HG03469 (cell line): Measurements from ENCODE around the gene TUBA8.
"Not testable (repeated sequence)": the region's sequence is repeated elsewhere in the genome, so short reads cannot be mapped to it uniquely, and the experiment has no call there.

ENCODE experiments used
- ATAC-seq: cut with Tn5 transposase; IDR thresholded peaks from one replicate; pipeline ENCODE4 v1.9.1; 2021; ENCODE audit warnings: mild to moderate bottlenecking, moderate library complexity, moderate number of reproducible peaks; ENCODE audit not compliant: unreplicated experiment

Gene TUBA8

DNA sequence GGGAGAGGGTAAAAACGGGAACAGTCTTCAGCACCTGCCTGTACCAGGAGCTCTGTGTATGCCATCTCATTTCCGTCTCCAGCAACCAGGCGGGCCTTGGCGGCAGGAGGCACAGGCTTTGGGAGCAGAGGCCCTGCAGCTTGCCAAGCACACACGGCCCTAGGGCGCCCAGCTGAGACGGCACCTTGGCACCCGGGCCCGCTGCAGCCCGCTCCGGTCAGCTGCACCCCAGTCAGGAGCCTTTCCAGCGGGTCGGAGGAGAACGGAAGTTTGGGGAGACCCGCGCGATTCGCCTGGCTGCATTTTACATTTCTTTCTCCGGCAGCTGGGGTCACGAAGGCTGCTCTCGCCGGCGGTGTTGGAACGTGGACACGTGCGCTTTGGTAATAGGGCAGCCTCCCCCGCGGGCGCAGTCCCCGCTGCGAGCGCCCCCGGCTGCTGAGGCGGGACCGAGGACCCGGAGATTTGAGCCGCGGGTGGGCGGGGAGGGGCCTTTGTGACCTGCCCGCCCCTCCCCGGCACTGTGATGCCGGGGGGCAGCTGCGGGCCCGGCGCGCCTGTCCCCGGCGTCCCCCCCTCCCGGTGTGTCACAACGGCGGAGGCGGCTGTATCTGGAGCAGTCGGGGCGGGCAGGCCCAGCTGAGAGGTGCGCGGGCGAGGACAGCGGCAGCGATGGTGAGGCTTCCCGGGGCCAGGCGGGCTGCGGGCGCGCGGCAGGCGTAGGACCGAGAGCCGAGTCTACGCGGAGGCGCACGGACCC, at the start of gene TUBA8:
Gene TUBA8 (plus strand): TSS at position 616 of the 760 bp plus-strand sequence. CDS start 57 bp downstream, at position 673.
- ATAC-seq, result no peak

DNA sequence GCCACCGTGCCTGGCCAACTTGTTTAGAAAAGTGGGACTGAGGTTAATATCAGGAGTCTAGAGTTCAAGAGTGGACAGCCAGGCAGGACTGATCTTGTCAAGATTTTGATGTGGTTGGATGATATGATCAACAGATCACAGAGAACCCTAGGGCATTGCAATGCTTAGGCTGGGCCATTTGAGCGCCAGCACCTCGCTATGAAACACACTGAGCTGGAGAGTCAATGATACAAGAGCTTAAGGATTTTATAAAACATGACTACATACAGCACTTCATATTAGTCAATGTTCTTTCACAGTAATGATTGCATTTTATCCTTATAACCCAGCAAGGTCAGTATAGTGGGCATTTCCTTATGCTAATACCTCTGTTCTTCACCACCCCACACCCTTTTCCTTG, 48.2 kb upstream of the TUBA8 start:
- no peak for ATAC-seq

DNA sequence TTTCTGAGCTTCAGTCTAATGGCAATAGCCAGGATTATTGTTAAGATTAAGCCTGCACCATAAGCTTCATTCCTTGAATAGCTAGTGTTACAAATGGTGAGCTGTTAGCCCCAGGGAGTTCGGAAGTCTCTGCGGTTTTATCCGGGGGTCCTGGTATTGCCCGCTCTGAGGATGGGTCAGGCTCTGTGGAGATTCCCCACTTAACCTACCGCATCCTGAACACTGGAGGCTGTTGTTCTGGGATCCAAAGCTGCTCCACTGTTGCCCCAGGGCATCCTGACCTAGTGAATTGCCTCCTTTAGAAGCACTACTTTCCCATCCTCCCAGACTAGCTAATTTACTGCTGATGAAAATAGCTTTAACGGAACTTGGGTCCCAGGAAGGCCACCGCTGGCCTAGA, 47.3 kb upstream of the TUBA8 start:
- no peak for ATAC-seq

DNA sequence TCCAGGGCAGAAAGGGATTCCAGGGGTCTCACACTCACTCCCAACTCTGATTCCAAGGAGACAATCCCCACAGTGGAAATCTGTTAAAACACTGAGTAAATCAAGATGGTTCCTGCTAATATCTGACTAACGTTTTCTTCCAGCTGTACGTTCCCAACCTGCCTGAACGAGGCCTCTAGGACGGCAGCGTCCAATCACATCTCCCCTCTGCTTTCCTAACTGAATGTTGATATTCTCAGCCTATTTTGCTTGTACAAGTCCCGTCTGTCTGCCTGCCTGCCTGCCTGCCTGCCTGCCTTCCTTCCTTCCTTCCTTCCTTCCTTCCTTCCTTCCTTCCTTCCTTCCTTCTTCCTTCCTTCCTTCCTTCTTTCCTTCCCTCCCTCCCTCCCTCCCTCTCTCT, 46.9 kb upstream of the TUBA8 start:
- not testable (repeated sequence) for ATAC-seq

DNA sequence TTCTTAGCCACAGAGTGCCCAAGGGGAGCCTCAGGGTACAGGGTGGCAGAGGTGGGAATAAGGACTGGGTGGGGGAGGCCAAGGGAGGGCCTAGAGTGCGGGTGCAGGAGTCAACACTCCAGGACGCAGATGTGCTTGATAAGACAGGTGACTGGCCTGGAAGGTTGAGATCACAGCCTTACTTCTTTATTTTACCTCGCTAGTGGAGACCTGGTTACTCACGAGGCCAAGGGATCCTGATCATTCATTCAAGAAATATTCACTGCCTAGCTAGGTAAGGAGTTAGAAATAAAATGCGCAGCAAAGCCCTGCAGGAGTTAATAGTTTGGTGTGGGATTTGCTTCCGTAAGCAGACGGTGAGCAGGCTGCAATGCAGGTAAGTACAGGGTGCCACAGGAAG, 46.0 kb upstream of the TUBA8 start:
- ATAC-seq, result no peak

DNA sequence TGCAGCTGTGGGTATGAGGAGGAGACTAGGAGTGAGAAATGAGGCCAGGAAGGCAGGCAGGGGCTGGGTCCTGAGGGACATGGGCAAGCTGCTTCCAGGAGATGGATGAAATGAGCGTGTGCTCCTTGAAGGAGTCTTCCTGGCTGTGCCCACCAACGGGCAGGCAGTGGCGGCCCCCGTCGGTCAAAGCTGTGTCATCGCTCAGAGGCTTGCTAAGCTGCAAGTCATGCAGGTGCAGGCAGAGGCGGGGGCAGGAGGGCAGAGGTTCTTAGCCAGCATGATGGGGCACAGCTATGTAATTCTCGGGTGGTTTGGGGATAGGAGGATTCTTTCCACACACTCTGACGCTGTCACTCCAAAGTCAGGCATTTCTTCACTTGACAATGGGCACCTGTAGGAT, 45.4 kb upstream of the TUBA8 start:
- ATAC-seq, result no peak

DNA sequence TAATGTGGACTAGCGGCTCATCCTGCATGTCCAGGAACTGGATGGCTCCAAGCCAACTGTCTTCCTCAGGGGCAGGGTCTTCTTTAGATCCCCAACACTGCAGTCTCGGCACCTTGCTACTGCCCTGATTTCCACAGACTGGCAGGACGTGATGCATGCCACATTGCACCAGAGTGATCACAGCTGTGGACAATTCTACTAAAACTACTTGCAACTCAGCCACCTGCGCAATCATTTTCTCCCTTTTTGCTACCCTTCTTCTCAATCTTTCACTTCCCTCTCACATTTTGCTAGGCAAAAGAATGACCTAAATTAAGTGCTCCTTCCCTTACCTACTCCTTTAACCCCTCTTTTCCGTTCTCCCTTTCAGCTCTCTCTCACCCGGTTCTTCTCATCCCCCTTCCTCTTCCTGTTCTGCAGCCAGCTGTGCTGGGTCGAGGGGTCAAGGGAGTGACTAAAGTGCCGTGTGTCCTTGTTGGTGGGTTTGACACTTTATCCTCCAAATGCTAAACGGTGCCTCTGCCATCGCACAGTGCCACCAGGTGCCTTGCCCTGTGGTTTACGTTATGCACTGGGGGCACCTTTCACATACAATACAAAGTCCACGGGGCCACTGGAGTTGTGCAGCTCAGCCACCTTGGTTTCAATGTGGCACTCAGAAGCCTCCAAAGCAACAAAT, 44.3 kb upstream of the TUBA8 start:
- no peak for ATAC-seq

DNA sequence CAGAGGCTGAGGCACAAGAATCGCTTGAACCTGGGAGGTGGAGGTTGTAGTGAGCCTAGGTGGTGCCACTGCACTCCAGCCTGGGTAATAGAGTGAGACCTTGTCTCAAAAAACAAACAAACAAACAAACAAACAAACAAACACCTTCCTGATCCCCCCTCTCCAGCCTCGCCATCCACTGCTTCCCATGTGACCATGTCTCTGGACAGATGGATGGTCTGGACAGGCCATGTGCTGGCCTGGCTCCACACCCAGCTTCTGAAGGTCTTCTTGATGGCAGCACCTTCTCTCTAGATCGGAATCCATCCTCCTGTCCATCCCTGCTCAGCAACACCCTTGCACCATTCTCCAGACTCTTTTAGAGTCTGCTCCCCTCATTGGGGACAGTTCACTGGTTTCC, 43.5 kb upstream of the TUBA8 start:
- ATAC-seq, result no peak

DNA sequence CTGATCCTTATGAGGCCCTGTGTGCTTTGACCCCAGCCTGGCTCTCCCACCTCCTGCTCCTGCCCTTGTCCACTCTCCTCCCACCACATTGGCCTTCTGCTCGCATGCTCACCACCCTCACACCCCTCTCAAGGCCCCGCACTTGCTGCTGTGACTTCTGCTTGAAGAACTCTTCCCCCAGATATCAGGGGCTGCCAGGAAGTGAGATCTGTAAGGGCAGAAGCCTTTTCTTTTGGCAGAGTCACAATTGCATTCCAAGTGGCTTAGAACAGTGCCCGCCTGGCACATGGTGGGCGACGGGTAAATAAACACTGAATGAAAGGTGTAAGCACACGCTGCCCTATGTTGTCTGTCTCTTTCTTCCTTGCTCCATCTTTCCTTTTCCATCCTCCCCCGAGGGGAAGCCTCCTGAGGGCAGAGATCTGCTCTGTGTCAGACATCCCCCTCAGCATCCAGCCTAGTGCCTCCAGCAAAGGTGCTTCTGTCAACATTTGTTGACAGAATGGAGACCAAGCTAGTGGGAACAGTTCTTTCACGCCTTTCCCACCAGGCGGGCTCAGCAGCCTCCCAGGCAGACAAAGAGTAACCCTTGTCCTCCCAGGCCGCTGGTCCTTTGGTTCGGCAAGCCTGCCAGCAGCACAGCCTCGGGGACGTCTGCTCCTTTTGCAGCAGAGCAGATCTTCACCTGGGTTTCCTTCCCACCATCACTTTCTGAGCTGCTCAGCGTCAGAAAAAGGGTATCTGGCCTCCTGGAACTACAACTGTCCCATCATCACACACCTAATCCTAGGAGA, 42.9 kb upstream of the TUBA8 start:
- no peak for ATAC-seq

DNA sequence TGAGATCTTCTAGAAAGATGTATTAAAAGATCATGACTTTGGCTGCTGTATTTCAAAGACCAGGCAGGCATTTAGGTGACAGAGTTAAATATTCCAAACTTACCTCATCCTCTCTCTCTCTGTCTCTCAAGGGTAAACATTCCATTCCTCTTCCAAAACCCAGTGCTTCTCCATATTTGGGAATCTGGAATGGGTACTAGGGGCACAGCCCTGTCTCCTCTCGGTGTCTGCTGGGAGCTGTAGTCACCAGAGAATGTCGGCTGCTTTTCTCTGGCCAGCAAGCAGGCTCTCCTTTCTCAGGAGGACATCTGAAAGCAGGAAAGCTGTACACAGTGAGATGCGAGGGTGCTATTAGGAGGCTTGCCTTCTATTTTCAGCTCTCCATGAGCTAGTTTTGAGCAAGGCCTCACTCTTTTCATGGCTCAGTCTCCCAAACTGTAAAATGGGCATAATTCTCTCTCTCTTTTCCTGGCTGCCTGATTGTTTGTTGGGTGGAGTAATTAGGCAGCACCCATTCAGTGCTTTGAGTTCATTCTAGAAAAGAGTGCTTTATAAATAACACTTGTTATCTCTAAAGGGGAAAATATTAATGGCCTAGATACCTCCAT, 42.1 kb upstream of the TUBA8 start:
- no peak for ATAC-seq

DNA sequence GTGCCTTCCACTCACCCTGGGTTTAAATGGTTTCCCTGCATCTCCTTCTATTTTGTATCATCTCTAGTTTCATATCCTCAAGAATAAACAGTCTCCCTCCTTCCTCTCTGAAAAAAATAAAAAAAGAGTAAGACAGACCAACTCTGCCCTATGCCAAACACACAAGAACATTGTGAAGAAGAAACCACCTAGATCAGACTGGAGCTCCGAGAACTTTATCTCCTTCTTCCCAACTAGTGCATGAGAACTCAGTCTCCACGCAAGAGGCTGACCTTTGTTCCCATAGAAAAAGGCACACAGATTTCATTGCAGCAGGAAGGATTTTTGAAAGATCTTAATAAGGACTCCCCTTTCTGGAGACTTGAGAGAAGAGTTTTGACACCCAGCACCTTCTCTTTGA, 41.6 kb upstream of the TUBA8 start:
- ATAC-seq, result no peak

DNA sequence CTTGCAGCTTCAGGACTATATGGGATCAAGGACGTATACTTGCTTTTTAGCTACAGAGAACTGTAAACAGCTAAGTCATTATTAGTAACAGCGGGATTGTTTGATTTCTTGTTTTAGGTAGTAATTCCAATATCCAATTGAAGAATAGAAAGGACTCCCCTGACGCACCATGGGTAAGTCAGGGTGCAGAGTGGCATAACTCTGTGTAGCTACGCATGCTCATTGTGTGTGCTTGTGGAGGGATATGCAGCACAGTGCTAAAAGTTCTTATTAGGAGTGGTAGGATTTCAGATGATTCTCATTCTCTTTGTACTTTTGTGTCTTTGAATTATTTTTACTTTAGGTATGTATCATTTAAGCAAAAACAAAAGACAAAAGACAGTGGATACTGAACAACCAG, 40.6 kb upstream of the TUBA8 start:
- no peak for ATAC-seq

DNA sequence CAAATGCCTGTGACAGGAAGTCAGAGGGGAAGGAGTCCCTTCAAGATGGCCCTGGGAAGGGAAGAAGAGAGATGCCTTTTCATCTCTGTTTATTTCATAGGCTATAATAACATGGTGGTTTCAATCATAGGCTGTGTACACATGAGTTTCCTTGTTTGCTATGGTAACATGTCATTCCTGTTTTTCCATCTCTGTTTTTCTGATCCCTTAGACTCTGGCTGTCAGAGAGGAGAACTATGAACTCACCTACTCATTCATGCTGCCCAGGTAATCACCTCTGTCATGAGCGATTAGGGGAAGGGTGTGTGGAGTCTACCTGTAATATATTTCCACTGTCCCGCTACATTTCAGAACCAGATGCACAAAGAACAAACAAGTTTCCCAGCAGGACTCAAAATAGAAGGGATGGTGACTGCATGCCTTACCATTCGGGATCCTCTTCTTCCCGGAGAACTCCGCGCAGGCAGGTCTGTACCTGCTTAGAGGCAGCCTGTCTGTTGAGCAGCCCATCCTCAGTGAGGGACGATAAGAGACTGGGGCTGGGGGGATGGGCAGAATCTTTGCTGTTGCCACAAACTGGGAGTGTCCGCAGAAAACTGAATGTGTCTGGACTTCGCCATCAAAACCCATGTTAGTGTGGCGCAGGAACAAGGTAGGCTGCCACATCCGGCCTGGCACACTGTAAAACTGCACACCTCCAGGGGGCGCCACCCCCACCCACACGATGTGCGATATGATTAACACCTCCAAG, 39.9 kb upstream of the TUBA8 start:
- ATAC-seq, result no peak

DNA sequence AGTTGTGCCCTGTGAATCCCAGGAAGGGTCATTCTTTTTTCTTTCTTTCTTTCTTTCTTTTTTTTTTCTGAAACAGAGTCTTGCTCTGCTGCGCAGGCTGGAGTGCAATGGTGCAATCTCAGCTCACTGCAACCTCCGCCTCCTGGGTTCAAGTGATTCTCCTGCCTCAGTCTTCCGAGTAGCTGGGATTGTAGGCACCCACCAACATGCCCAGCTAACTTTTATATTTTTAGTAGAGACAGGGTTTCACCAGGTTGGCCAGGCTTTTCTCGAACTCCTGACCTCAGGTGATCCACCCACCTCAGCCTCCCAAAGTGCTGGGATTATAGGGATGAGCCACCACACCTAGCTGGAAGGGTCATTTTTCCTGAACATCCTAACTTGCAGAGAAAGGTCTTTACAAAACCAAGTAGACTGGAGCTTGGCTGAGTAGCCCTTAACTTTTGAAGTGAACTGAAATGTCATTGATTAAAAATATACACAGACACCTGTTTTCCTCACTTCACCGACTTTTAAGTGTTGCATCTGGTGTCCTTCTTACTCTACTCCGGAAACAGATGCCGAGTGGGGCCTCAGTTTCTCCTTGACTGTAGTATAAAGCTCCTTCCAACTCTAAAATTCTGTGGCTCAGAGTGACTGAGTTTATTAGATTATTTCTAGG, 39.2 kb upstream of the TUBA8 start:
- ATAC-seq, result not testable (repeated sequence)

DNA sequence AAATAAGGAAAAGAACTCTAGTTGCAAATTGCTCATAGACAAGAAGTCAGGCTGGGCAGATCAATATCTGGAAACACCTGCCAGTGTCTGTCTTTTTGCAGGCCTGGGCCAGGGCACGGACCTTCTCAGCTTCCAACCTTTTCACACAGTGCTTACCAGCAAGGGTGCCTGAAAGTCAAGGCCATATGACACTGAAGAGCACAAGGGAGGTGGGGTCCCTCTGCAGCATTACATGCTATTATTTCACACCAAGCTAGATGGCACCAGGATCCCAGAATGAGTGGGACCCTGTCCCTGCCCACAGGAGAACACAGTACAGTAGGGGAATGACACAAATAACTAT, 38.7 kb upstream of the TUBA8 start:
- ATAC-seq, result no peak

DNA sequence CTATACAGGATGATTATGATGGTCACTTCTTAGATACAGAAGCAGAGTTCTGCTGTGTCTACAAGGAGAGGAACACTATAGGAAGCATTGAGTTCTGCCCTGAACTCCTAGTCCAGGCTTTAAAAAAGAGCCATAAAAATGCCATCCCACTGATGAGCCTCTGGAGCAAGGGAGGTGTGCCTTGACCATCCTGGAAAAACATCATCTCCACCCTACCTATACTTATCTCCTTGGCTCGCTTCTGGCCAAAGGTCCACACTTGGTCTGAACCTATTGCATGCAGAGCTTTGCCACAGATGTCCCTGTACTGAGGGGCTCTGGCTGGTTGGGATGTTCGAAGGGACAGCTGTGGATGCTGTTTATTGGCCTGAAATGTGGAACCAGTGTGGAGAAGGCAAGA, 37.1 kb upstream of the TUBA8 start:
- ATAC-seq, result no peak

DNA sequence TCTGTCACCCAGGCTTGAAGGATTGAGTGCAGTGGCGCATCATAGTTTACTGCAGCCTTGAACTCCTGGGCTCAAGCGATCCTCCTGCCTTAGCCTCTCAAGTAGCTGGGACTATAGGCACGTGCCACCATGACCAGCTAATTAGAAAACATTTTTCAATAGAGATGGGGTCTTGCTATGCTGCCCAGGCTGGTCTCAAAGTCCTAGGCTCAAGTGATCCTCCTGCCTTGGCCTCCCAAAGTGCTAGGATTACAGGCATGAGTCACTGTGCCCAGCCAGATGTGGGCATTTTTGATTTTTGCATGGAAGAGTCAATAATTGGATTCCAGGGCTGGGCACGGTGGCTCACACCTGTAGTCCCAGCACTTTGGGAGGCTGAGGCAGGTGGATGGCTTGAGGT, 36.7 kb upstream of the TUBA8 start:
- ATAC-seq, result not testable (repeated sequence)

DNA sequence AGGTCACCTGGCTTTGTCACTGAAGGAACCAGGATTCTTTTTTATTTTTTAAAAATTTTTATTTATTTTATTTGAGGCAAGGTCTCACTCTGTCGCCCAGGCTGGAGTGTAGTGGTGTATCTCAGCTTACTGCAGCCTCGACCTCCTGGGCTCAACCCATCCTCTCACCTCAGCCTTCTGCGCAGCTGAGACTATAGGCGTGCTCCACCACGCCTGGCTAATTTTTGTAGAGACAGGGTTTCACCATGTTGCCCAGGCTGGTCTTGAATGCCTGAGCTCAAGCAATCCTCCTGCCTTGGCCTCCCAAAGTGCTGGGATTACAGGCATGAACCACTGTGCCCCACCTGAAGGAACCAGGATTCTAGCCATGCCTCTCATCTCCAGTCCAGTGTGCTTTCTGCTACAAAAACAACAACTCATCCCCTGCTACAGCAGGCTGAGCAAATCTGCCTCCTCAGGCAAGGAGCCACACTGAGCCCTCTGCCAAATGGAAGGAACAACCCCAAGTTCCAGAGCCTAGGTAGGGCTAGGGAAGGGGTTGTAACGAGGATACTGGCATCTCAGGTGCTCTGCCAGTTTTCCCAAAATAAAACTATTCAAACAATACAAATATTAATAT, 35.4 kb upstream of the TUBA8 start:
- ATAC-seq, result no peak

DNA sequence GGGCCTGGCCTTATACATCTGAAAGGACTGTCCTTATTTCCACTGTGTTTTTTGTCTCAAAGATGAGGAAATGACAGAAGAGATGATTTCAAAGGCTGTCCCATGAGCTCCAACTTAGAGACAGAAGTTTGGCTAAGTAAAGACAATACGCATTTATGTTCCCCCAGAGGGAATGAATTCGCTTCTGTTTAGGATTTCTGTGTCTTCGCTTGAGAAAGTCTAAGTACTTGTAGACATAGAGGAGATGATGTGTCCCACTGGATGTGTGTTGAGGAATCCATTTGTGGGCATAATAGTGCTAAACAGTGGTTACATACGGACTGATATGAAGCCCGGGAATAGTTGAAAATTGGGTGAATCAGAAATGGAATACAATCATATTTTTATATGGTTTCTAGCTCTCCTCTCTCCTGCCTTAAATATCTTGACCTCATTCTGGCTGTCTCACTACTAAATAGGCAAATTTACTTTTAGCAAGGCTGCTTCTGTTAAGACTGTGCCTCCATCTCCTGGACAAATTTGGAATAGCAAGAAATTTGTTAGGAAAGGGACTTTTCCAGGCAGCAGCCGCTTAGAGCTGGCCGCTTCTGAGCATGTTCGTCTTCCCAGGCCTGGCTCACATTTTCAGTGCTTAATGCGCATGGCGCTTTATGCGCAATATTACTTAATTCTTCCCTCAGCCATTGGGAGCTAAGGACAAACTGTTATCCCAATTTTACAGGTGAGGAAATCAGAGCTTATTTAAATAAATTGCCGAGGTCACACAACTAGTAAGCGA, 34.7 kb upstream of the TUBA8 start:
- no peak for ATAC-seq
